GM12892 (cell line): Measurements from ENCODE around the gene JMJD4.
"Not testable (repeated sequence)": the region's sequence is repeated elsewhere in the genome, so short reads cannot be mapped to it uniquely, and the experiment has no call there.

Experiments used
- DNase-seq: peaks from one replicate; pipeline ENCODE4 v3.0.0; 2011; ENCODE audit not compliant: insufficient read length
- FAIRE-seq: peaks from 2 replicates; lab custom pipeline; 2011; peaks lifted over from hg19 to GRCh38; lab: Jason Lieb, UNC
- POLR2A ChIP-seq: IDR thresholded peaks from 2 replicates; pipeline ENCODE4 v1.6.1; 2011; ENCODE audit warnings: low read depth, low read length, control low read depth
- POLR2AphosphoS5 ChIP-seq: IDR thresholded peaks from 2 replicates; pipeline ENCODE4 v1.6.1; 2011; ENCODE audit warnings: low read depth, low read length, control low read depth
- TAF1 ChIP-seq: IDR thresholded peaks from 2 replicates; pipeline ENCODE4 v1.6.1; 2011; ENCODE audit warnings: low read depth, mild to moderate bottlenecking, control low read depth, low read length, borderline replicate concordance

Gene JMJD4

GRCh38 chr1:227729144-227729880 is 5.8 kb downstream of the JMJD4 start:
- FAIRE-seq, result no peak
- TF ChIP-seq POLR2AphosphoS5 (no peak; the same call in 1 of the 2 replicates), POLR2A (no peak), TAF1 (no peak)
- no peak for DNase-seq

DNA sequence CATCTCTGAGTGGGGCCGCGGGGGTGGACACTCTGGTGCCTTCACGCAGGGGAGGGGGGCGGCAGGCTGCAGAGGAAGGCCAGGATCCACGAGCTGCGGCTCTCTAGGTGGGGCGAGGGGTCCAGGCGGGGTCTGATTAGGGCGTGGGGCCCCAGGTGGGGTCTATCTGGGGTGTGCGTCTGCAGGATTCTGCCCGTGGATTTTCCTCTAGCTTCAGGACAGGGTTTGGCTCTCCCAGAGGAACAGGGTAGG is 6.3 kb downstream of the JMJD4 start:
- DNase-seq (no peak), FAIRE-seq (no peak)
- TF ChIP-seq POLR2AphosphoS5 (no peak), POLR2A (peak; percentile 20; the same call in 1 of the 2 replicates), TAF1 (no peak)

- DNase-seq (peak; percentile 77), FAIRE-seq (peak; percentile 30)
- TF ChIP-seq TAF1 (no peak), POLR2AphosphoS5 (no peak), POLR2A (no peak)
Observed at GRCh38 chr1:227728059-227728891, 6.8 kb downstream of the JMJD4 start.

- TF ChIP-seq POLR2AphosphoS5 (no peak), POLR2A (no peak), TAF1 (no peak)
- no peak for DNase-seq
- FAIRE-seq, result no peak
Observed at GRCh38 chr1:227726924-227727599, 8.0 kb downstream of the JMJD4 start.

DNA sequence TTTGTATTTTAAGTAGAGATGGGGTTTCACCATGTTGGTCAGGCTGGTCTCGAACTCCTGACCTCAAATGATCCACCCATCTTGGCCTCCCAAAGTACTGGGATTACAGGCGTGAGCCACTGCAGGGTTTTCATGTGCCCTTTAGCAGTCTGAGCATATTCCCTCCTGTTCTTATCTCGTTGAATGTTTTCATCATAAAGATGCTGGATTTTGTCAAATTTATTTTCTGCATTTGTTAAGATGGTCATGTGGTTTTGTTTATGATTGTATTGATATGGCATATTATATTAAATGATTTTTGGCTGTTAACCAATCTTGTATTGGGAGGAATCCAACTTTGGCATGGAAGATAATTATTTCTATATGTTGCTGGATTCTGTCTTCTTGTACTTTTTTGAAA is 8.8 kb downstream of the JMJD4 start:
- DNase-seq (no peak), FAIRE-seq (no peak)

DNA sequence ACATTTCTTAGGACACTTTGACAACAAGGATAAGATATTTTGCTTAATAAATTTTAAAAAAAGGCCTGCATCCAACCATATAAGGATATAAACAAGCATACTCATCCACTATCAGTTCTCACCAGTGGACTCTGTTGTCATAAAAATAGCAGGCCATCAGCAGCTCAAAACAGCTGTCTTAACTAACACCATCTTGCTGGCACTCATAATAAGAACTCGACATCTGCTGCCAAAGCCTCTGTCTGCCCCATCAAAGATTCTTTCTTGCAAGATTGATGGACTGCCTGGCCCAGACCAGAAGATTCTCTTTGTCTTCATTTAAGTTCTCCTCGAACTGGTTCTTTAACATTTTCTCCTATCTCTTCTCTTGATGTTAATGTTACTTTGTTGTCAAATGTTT is 10.1 kb downstream of the JMJD4 start:
- no peak for FAIRE-seq

More for the DNA sequence above, 8.8 kb downstream of the JMJD4 start:
- TF ChIP-seq POLR2AphosphoS5, result no peak
- TF ChIP-seq TAF1, result no peak
- TF ChIP-seq POLR2A, result no peak

DNA sequence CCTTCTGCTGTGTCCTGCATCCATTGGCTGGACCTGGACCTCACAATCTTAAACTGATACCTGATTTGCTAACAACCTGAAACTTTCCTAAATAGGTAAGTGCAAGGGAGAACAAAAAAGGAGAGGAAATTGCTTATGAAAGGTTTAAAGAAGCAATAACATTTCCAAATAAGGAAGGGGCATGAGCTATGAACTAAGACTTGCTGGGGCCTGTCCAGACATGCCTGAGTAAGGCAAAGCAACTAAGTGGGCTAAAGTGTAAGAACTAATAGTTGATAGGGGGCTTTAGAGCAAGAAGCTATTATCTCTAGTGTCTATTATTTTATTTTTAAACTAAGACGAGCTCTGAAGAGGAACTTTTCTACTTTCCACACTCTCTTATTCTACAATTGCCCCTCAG is 11.6 kb downstream of the JMJD4 start:
- no peak for FAIRE-seq
- TF ChIP-seq TAF1, result no peak
- no peak for TF ChIP-seq POLR2AphosphoS5
- TF ChIP-seq POLR2A, result no peak

More for the DNA sequence above, 10.1 kb downstream of the JMJD4 start:
- TF ChIP-seq TAF1 (no peak), POLR2AphosphoS5 (no peak), POLR2A (no peak)
- no peak for DNase-seq

GRCh38 chr1:227718932-227719331 is 16.2 kb downstream of the JMJD4 start:
- no peak for TF ChIP-seq POLR2AphosphoS5
- no peak for TF ChIP-seq POLR2A
- TF ChIP-seq TAF1, result no peak
- FAIRE-seq, result no peak
- no peak for DNase-seq

More for the DNA sequence above, 11.6 kb downstream of the JMJD4 start:
- no peak for DNase-seq

DNA sequence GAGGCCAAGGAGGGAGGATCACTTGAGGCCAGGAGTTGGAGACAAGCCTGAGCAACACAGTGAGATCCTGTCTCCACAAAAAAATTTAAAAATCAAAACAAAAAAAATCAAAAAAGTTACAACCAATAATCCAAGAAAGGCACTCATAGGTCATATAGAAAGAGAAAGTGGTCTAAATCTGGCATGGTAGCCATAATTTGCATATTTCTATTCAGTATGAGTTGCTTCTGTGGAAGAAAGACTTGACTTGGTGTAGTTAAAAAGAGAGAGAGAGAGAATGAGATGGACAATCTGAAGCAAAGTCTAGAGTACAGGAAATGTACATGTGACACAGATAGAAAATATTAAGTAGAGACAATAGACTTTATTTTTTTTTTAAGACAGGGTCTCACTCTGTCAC is 22.5 kb downstream of the JMJD4 start:
- no peak for TF ChIP-seq TAF1
- no peak for TF ChIP-seq POLR2A
- no peak for TF ChIP-seq POLR2AphosphoS5
- DNase-seq (no peak), FAIRE-seq (no peak)

GRCh38 chr1:227710474-227710873 is 24.6 kb downstream of the JMJD4 start:
- not testable (repeated sequence) for FAIRE-seq, DNase-seq

DNA sequence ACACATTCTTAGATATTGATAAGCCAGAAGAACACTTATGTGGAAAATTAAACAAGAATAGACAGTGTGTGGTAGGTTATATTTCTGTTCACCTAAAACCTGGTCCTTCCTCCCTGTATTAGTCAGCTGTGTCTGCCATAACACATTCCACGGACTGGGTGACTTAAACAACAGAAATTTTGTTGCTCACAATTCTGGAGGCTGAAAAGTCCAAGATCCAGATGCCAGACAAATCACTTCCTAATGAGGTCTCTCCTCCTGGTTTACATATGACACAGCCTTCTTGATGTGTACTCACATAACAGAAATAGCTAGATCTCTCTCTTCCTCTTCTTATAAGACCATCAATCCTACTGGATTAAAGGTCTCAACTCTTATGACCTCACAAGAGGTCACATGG is 25.7 kb downstream of the JMJD4 start:
- no peak for TF ChIP-seq POLR2AphosphoS5
- no peak for TF ChIP-seq POLR2A
- DNase-seq, result no peak
- no peak for FAIRE-seq

DNA sequence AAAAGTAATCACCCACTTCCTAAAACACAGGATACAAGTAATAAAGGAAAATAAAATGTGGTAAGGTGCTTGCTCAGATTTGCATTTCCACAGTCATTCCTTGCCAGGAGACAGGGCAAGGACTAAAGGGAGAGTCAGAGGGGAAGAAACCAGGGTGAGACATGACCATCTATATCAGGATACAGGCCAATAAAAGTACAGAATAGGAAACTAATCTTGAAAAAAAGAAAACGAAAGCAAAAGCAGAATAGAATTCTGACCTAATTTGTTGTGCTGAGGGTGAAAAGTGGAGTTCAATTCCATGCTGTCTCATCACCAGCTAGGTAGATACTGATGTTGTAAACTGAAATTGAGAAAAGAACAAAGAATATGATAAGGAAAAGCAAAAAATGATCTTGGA is 27.3 kb downstream of the JMJD4 start:
- DNase-seq, result no peak
- TF ChIP-seq POLR2AphosphoS5 (no peak), TAF1 (no peak), POLR2A (no peak)
- FAIRE-seq, result no peak

GRCh38 chr1:227701631-227702030 is 33.5 kb downstream of the JMJD4 start:
- not testable (repeated sequence) for FAIRE-seq, DNase-seq
